ENCODE data around the gene SSTR3. TPM values are rescaled to one million over a fixed set of nuclear protein-coding genes. Genes with fewer than 3 reads are reported as not detected.
A peak's percentile ranks its signal among the peaks of the same experiment; 100 is the strongest.
"Not testable (repeated sequence)": the region's sequence is repeated elsewhere in the genome, so short reads cannot be mapped to it uniquely, and the experiment has no call there.

The SSTR3 gene
- total RNA-seq, 1 donor from 2014 or later = not detected

DNA sequence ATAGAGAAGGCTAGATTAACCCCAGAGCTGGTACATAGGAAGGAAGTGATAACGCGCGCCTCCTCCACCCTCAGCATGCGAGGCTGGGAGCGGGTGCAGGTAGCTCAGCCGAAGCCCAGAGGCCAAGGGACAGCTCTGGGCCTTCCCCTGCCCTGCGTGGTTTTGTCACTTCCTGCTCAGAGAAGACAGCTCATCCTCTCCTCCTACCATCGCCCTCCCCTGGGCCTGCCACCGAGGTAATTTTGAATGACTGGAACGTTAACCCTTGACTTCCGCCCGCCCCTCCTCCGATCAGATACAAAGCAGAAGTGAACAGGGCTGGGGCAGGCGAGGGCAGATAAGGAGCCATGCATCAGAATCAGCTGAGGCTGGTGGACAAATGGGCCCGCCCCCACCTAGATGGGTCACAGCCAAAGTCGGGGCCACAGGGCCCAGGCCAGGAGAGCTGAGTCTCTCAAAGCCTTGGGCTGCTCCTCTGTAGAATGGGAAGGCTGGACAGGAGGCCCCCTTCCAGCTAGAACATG lies 30.2 kb upstream of the SSTR3 start:
- peak; percentile 71 for ATAC-seq

DNA sequence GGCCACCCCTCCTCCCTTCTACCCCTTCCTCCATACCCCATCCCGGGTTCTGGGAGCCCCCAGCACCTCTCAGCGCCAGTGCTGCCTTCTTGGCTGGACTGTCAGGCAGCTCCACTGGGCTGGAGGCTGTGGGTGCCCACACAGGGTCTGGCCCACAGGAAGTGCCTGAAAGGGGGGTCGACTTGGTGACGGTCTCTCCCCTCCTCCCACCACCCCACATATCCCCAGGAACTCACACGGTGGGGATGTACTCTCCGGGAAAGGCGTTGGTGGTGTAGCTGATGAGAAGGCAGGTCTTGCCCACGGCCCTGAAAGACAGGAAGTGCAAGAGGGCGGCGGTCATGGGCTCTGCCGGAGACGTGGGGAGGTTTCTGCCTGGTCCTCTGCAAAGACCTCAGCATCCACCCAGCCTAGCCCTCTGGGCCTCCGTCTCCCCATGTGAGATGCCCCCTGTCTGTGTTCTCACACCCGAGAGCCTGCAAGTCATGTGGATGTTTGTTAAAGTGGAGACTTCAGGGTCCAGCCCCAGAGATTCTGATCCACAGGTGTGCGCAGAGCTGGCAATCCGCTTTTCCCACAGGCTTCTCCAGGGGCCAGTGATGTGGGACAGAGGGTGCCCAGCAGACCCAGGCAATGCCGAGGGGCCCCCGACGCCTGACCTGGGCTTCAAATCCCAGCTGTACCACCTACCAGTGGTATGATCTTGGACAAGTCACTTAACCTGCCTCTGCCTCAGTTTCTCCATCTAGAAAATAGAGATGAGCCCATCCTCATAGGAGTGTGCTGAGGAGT lies 29.3 kb upstream of the SSTR3 start:
- ATAC-seq = no peak

DNA sequence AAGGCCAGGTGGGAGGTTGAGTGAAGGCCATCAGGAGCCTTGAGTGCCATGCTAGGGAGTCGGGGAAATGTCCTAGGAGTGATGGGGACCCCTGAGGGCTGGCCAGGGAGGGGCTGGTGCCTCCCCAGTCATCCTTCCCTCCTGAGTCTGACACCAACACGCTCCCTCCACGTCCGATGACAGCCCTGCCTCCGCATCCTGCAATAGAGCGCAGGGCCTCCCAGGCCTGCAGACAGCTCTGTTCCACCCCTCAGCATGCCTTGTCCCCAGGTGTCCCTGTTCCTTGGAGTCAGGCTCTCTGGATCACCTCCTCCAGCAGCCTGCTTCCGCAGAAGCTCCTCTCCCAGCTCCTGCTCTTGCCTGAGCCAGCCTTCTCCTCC lies 28.7 kb upstream of the SSTR3 start:
- no peak for ATAC-seq

DNA sequence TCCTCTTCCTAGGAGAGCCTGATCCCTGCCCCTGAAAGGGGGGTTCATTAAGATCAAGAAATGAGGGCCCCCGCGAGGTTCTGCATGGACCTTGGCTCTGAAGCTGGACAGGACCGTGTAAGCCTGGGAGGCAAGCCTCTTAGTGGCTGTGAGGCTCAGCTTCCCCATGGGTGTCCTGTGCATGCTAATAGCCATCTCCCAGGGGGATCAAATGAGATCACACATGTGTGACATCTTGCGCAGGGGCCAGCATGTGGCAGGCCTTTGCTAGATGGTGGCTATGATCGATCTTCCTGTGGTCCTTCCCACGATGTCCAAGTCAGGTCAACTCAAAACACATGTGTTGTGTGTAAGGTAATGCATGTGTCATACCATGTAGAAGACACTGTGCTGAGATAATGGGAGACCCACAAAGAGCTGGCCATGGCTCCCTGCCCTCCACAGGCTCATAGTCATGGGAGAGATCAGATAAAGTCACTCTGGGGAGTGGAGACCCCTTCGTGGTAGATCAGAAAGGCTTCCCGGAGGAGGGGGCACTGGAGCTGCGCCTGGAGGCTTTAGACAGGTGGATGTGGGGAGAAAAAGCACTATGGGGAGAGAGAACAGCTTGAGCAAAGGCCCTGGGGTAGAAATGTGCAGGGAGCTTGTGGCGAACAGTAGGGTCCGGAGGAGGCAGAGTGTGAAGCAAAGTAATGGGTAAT lies 28.1 kb upstream of the SSTR3 start:
- no peak for ATAC-seq

DNA sequence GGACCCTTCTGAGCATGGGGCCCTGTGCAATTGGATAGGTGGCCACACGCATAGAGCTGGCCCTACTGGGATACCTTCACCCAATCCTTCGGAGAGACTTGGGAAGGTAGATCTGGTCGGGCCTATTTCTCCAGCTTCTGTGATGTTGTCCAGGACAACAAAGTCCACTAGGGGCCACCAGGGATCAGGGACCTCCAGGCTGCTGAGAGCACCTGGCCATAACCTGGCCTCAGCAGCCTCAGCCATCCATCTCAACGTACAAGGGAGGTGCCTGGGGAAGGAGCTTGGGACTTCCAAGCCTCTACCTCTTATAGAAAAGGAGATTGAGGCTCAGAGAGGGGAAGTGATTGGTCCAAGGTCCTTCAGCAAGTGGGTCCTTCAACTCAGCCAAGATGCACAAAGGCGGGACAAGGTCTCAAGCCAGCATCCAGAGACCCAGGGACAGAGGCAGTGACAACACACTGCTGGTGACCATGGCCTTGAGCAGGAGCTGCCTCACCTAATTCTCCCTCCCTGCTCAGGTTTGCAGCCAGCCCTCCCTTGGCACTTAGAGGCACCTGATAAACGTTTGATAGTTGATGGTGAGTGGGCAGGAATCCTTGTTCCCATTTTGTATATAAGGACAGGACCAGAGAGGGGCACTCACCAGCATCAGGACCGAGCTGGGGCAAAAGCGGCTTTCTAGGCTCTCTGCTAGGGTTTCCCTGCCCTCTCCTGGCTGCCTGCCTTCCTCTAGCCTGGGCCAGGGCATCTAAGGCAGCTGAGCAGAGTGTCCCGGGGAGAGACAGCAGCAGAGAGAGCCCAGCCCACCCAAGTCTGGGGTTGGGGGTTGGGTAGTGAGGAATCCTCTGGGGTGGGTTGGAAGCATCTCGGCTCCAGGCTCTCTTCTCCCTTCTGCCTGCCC lies 27.3 kb upstream of the SSTR3 start:
- no peak for ATAC-seq

DNA sequence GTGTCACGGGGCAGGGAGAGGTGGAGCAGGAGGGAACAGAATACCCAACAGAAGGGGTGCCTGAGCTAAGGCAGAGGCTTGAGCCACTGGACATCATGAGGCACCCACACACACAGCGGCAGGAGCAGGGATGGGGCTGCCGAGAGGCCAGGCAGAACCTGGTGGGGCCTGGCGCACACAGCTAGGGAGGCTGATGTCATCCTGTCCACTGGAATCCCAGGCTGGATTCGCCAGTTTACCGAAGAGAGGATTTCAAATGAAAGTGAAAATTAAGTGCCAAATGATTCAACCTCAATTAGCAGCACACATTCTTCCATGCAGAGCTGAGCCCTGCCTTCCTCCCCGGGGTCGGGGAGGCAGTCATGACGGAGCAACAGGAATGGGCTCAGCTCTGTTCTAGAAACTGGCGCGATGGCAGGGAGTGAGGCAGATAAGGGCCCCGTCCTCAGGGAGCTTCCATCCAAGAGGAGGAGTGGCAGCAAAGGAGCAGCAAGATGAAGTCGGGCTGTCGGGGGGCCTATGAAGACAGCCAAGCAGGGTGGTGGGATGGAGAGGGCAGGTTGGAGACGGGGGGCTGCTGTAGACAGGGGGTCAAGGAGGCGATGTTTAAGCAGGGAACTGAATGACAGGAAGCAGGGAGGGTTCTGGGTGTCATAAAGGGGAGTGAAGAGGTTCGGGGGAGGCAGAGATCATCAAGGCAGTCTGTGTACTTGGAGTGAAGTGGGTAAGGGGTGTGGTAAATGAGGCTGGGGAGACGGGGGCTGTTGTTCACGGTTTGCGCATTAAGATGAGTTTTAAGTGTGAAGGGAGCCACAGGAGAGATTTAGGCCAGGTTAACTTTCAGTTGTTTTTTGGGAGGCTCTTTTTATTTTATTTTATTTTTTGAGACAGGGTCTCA lies 25.3 kb upstream of the SSTR3 start:
- no peak for ATAC-seq

DNA sequence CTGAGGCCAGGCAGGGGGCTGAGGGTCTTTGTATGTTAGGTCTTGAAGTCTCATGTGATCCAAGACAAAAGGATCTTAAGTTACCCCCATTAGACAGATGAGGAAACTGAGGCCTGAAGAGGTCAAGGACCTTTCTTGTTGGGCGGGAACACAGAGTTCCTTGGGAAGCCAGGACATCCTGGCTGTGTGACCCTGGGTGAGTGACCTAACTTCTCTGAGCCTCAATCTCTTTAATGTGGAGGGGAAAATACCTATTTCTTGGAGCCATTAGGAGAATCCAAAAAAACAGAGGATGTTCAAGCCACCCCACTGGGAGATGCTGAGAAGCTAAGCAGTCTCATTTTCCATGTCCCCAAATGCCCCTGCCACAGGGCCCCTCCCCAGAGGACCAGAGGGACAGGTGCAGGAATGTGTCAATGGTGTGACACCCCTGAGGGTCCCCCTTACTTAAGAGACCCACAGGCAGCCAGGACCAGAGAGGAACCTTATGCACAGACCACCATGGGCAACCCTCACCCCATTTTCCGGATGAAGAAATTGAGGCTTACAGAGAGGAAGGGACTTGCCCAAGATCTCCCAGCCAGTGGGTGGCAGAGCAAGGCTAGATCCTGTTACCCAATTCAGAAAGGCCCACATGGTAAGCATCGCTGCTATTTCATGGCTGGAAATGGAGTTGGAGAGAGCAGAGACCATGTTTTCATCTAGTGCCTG lies 23.8 kb upstream of the SSTR3 start:
- no peak for ATAC-seq

DNA sequence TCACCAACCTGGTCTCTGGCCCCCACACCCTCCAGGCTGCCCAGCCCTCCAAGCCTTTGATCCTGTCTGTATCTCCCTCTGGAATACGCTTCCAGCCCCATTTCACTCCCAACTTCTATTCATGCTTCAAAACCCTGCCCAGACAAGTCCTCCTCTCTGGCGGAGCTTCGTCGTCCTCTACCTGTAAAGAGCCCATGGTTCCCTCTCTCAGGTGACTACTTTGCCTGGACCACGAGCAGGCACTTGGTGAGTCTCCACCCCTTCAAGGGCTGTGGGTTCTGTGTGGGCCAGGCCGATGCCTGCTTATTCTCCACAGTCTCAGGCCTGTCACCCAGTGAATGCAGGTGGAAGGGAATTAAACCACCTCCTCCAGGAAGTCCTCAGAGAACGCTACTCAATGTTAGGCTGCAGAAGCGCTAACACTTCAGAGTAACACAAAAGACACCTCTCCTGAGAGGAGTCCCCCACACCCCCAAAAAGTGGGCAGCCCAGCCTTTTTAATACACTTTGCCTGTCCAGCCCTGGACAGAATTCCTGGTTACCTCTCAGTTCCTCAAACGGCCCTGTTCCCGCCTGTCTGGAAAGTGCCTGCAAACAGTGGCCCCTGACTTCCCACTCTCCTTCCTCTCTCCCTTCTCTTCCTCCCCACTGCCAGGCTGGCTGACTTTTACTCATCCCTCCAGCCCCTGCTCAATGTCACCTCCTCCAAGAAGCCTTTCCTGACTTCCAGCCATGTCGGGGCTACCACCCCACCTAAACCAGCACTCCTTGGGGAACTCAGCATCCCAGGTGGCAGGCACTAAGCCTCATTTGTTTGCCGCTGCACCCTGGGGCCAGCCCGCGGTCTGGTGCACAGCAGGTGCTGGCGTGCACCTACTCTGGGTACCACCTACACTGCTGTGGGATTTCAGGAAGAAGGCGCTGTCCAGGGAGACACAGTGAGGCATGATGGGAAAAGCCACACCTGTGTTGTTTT lies 22.7 kb upstream of the SSTR3 start:
- ATAC-seq = no peak

DNA sequence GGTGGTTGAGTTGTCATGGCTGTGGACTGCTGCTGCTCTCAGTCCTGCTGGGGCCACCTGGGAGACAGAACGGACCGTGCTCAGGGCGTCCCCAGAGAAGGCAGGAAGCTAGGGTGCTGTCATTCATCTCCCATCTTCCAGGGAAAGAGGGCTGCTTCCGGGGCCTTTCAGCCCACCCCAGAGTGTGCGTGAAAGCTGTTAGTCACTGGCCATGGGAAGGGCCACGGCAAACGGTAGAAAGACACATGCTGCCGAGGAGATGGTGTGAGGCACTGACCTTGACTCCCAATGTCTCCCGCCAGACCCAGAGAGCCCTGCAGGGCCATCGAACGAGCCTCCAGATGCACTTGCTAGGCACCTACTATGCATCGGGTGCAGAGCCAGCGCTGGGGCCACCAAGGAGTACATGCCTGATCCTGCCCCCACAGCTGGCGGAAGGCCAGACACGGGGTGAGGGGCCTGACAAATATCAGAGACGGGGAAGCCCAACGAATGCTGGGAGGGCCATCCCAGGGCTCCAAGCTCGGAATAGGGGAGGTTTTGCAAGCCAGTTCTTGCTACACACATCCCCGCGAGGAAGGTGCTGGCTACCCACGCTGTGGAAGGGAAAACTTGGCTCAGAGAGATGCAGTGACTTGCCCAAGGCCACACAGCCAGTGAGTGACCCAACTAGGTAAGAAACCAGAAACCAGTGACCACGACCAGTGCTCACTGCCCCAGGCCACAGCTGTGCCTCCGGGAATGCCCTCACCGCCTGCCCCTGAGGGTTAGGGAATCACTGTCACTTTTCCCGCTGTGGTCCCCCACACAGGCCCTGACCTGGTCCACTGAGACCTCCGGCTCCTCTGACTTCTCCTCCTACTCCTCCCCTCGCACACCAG lies 21.7 kb upstream of the SSTR3 start:
- no peak for ATAC-seq

DNA sequence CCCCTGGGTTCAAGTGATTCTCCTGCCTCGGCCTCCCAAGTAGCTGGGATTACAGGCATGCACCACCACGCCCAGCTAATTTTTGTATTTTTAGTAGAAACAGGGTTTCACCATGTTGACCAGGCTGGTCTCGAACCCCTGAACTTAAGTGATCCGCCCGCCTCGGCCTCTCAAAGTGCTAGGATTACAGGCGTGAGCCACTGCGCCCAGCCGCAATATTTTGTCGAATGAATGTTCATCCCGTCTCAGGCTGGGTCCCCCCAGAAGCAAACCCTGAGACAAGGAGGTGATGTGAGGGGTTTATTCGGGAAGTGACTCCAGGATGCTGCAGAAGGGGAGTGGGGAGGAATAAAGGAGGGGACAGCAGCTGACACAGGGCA lies 21.1 kb upstream of the SSTR3 start:
- ATAC-seq = not testable (repeated sequence)

DNA sequence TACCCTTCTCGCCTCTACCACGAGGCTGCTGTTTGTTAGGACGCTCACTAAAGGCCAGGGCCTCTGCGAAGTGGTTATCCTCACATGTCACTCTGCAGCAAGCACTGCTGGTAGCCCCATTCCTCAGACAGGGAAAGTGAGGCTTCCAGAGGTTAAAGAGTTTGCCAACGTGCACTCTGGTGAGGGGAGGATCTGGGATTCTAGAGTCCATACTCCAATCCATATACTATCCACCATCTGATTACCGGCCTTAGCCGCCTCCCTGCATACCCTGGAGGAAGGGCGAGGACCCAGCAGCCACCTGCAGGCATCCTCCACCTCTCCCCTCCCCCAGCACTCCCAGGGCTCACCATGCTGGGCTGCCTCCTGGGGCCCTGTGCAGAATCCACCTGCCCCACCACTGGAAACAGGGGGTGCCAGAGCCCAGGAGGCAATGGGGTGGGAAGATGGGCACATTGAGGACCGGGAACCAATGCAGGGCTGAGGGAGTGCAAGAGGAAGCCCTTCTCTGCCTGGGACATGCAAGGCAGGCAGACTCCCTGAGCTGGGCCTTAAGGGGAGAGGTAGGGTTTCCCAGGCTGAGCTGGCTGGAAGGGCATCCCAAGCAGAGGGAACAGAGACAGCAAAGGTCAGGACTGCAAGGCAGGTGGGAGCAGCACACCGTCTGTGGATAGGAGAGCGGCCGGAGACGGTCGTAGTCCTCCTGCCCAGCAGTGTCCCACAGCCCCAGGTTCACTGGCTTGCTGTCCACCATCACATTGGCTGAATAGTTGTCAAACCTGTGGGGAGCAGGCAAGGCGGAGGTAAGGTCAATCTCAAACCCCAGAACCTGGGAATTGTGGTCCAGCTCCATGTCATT lies 20.1 kb upstream of the SSTR3 start:
- ATAC-seq = no peak

DNA sequence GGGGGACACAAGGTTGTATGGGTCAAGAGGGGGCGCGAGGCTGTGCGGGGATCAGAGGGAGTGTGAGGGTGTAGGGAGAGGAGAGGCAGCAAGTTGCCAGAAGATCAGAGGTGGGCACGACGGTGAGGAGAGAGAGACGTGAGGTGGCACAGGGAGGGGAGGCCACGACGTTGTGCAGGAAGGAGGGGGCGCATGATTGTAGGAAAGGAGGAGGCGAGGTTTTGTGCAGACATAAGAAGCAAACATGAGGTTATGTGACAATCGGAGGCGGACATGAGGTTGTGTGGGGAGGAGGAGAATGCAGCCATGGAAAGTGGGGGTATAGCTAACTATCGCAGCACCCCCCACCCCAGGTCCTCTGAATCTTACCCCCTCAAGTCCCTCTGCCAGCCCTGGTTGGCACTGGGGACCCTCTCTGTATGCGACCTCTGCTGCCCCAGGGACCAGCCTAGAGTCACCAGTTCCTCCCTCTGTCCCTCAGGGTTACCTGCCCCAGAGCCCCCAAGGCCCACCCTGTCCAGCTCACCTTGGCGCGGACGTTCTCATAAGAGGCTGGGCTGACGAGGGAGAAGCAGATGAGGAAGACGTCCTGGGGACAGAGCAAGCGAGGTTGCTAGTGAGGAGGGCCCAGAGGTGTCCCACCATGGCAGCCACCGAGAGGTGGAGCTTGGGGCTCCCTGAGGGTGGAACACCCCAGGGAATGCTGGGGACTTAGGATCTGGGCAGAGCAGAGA lies 19.3 kb upstream of the SSTR3 start:
- no peak for ATAC-seq

DNA sequence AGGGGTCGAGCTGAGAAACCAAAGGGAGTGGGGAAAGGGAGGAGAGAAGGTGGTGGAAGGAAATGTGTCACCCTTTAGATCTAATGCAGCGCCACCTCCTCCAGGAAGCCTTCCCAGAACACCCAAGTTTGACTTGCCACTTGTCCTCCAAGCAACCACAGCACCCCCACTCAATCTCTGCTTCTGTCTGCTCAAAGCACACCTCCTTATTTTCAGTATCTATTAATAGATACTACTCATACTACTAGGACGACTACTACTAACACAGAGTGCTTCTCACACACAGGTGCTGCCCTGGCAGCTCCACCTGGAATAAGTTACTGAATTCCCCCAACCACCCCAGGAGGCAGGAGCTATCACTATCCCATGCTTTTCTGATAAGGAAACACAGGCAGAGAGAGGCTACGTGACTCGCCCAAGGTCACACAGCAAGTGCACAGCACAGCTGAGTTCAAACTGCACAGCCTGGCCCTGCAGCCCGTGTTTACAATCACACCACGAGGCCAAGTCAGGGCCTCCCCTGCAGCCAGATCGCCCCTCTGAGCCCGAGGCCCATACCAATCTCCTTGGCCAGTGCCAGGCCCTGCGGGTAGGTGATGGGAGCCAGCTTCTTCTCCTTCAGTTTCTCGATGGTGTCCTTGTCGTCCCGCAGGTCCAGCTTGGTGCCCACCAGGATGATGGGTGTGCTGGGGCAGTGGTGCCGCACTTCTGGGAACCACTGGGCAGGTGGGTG lies 18.6 kb upstream of the SSTR3 start:
- no peak for ATAC-seq

DNA sequence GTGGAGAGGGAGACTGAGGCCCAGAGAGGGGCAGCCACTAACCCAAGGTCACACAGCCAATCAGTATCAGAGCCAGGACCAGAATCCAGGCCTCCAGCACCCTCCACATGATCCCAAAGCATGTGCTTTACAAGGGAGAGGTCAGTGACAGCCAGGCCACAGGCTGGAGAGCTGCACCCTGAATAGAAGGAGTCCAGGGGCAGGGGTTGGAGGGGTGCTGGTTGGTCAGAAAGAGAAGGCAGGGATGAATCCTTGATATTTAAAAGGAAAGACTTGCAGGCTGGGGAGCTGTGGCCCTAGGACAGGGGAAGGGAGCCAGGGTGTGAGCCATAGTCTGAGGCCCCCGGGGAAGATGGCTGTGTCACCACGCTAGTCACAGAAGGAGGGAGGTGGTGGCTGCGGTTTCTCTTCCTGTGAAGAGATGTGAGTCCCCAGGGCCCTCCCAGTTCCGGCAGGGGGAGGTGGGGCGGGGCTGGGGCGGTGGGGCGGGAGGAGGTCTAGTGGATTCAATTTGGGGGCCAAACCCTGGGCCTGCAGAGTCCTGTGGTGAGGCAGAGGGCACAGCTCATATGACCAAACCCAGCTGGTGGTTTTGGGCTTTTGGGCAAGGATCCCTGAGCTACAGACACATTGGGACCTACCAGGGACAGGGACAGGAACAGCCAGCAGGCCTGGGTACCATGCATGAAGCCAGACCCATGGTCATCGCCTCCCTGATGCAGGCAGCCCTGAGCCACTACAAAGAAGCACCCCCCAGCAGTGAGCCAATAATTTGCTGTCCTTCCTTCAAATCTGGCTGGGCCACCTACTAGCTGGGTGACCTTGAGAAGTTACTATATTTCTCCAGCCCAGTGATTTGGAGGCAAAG lies 17.8 kb upstream of the SSTR3 start:
- peak; percentile 53 for ATAC-seq

DNA sequence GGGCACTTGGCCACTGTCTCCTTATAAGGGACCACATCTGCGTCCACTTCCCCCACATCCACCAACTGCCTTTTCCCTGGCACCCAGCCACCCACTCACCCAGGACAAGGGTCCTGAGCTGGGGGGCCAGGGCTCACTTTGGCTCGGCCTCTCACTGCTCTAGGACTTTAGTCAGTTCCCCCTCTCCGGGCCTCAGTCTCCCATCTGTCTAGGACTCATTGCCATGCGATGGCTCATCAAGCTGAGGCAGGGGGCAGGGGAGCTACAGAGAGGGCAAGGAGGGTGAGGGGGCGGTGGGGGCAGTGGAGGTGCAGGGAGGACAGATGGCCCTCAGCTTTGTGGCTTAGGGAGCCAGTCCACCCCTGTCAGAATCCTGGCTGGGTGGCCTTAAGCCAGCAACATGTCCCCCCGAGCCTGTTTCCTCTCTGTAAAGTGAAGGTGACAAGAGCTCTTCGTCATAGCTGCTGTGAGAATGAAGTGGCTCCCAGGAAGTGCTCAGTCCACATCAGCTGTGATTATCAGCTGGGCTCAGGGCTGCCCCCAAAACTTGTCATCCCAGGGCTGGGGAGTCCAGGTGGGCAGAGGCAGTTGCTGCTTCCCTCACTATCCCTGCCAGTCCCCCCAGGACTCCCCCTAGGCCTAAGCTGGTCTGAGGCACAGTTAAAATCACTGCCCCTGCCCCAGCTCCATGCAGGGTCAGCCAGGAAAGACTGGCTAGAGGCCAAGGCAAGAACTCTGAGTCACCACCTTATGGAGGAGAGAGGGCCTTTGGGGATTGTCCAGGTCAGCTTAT lies 16.9 kb upstream of the SSTR3 start:
- ATAC-seq = peak; percentile 18

Measured in esophagus mucosa (tissue), 1 donor.